CD14-positive monocyte (primary cell): ENCODE measurements around the gene RPL29. TPM values are rescaled to one million over a fixed set of nuclear protein-coding genes. Genes with fewer than 3 reads are reported as not detected.

Source experiments
- DNase-seq, 3 donors: peaks; one replicate each; pipeline ENCODE4 v3.0.0-alpha.2; 2011 to 2022
- H2AFZ ChIP-seq: 2 replicates; pipeline ENCODE4 v1.6.0; 2012; ENCODE audit warnings: mild to moderate bottlenecking, low read depth, low read length, inconsistent platforms; ENCODE audit not compliant: insufficient read depth, poor library complexity, severe bottlenecking
- H3K27ac ChIP-seq, 2 donors: 1 replicate in 1 of 2; 2 replicates in 1 of 2; pipeline ENCODE4 v1.5.1; 2012 to 2013; ENCODE audit warnings: low read length in 2 of 2, control low read depth in 1 of 2, inconsistent platforms in 1 of 2, low read depth in 1 of 2, mild to moderate bottlenecking in 1 of 2
- H3K27me3 ChIP-seq, 2 donors: one replicate each; pipeline versions ENCODE4 v1.6.0 to v1.6.1; 2011 to 2013; ENCODE audit warnings: low read length in 2 of 2; ENCODE audit not compliant: control insufficient read depth in 2 of 2, insufficient read depth in 2 of 2
- H3K36me3 ChIP-seq, 2 donors: replicated peaks in 1 of 2; 1 replicate in 1 of 2; 2 replicates in 1 of 2; pipeline versions ENCODE4 v1.5.1 to v1.6.1; 2012 to 2013; ENCODE audit warnings: low read length in 2 of 2, control low read depth in 1 of 2, inconsistent platforms in 1 of 2, mild to moderate bottlenecking in 1 of 2; ENCODE audit not compliant: insufficient read depth in 2 of 2, control insufficient read depth in 1 of 2
- H3K4me1 ChIP-seq, 2 donors: 1 replicate in 1 of 2; 2 replicates in 1 of 2; pipeline versions ENCODE4 v1.5.1 to v1.6.1; 2012 to 2013; ENCODE audit warnings: low read length in 2 of 2, control low read depth in 1 of 2, inconsistent platforms in 1 of 2, mild to moderate bottlenecking in 1 of 2, moderate library complexity in 1 of 2; ENCODE audit not compliant: insufficient read depth in 2 of 2, control insufficient read depth in 1 of 2
- H3K4me2 ChIP-seq: replicated peaks from 2 replicates; pipeline ENCODE3; 2012; ENCODE audit warnings: low read length, moderate library complexity, mild to moderate bottlenecking; ENCODE audit not compliant: poor library complexity, severe bottlenecking; ENCODE audit errors: extremely low read depth
- H3K4me3 ChIP-seq, 3 experiments: fragments of 200-600 bp in 1 of 3; sonication (generic) in 1 of 3; replicated peaks in 1 of 3; 1 replicate in 2 of 3; 2 replicates in 1 of 3; pipeline ENCODE4 v1.5.1; 2011 to 2013; ENCODE audit warnings: low read length in 3 of 3, mild to moderate bottlenecking in 3 of 3, control low read depth in 2 of 3, low read depth in 2 of 3, inconsistent platforms in 1 of 3, moderate library complexity in 1 of 3
- H3K79me2 ChIP-seq: 2 replicates; pipeline ENCODE4 v1.6.0; 2012; ENCODE audit warnings: mild to moderate bottlenecking, control low read depth, inconsistent platforms, low read length, moderate library complexity; ENCODE audit not compliant: insufficient read depth
- H3K9ac ChIP-seq: 2 replicates; pipeline ENCODE4 v1.6.0; 2017; ENCODE audit warnings: low read length, mild to moderate bottlenecking; ENCODE audit not compliant: insufficient read depth, poor library complexity, severe bottlenecking
- H3K9me3 ChIP-seq, 2 donors: replicated peaks in 1 of 2; 1 replicate in 1 of 2; 2 replicates in 1 of 2; pipeline versions ENCODE4 v1.5.1 to v1.6.1; 2012 to 2013; ENCODE audit warnings: low read length in 2 of 2, control low read depth in 1 of 2; ENCODE audit not compliant: control insufficient read depth in 1 of 2, insufficient read depth in 1 of 2
- H4K20me1 ChIP-seq: 2 replicates; pipeline ENCODE4 v1.6.0; 2012; ENCODE audit warnings: mild to moderate bottlenecking, low read length, control low read depth, moderate library complexity; ENCODE audit not compliant: insufficient read depth
- H3K27ac Mint-ChIP-seq, 7 donors: one replicate each; pipeline ENCODE4 v1.8.0; 2020; ENCODE audit warnings: mild to moderate bottlenecking in 7 of 7, mixed read lengths in 7 of 7, moderate library complexity in 6 of 7, inconsistent platforms in 2 of 7
- H3K27me3 Mint-ChIP-seq, 3 donors: one replicate each; pipeline ENCODE4 v1.8.0; 2021 to 2022; ENCODE audit warnings: low read depth in 3 of 3, mild to moderate bottlenecking in 3 of 3, mixed read lengths in 3 of 3, moderate library complexity in 3 of 3, inconsistent platforms in 1 of 3
- H3K36me3 Mint-ChIP-seq, 2 donors: one replicate each; pipeline ENCODE4 v1.8.0; 2020; ENCODE audit warnings: mixed read lengths in 2 of 2, inconsistent platforms in 1 of 2, mild to moderate bottlenecking in 1 of 2
- H3K4me1 Mint-ChIP-seq: one replicate; pipeline ENCODE4 v1.8.0; 2020; ENCODE audit warnings: mild to moderate bottlenecking, mixed read lengths
- H3K4me3 Mint-ChIP-seq, 2 donors: one replicate each; pipeline ENCODE4 v1.8.0; 2020; ENCODE audit warnings: mild to moderate bottlenecking in 2 of 2, mixed read lengths in 2 of 2, moderate library complexity in 1 of 2
- H3K9me3 Mint-ChIP-seq, 7 donors: one replicate each; pipeline ENCODE4 v1.8.0; 2020 to 2022; ENCODE audit warnings: mixed read lengths in 7 of 7, mild to moderate bottlenecking in 6 of 7, moderate library complexity in 6 of 7, inconsistent platforms in 2 of 7
- CTCF ChIP-seq: fragments of 200-600 bp; IDR thresholded peaks from one replicate; pipeline ENCODE4 v1.8.0; 2022; ENCODE audit warnings: antibody characterized with exemption, mild to moderate bottlenecking
- WGBS: methylation state at CpG from one replicate; pipeline ENCODE4 v1.1.5; 2013; ENCODE audit warnings: missing lambda C conversion rate; ENCODE audit not compliant: insufficient coverage; 5-methylcytosine and 5-hydroxymethylcytosine counted together
- intact Hi-C, 2 donors: fragments of 100-400 bp; cut with micrococcal nuclease; formaldehyde crosslinking; loops; one replicate each; pipeline versions ENCODE4 v1.15.0 to v1.15.1; 2023
- polyA plus RNA-seq, 3 donors: library from polyadenylated mRNA; depleted of rRNA in 1 of 3; unstranded in 2 of 3; stranded (reverse) in 1 of 3; fragments of 300-500 nt in 2 of 3; fragments of >200 nt in 1 of 3; fragmentation: Illumina TruSeq in 2 of 3; gene quantifications; 1 replicate in 2 of 3; 2 replicates in 1 of 3; pipeline ENCODE4 v1.2.3, GENCODE V29; 2012 to 2021

RPL29 gene
- polyA plus RNA-seq, 3 donors = 753 to 2,360 (median 856) TPM

- no peaks in the 10 kb centered on the region for H3K36me3 ChIP-seq
- no peaks in the 10 kb centered on the region for H4K20me1 ChIP-seq
- no peaks in the 10 kb centered on the region for H3K79me2 ChIP-seq
- H3K9me3 ChIP-seq = no peaks in the 10 kb centered on the region
- H3K27ac ChIP-seq = no peak overlapping the region
- intact Hi-C loops = no loop called here
- 74% methylated on average over 3 of the region's 9 CpGs for WGBS
- DNase-seq = no peak
- Mint-ChIP-seq H3K27me3 (peaks cover 32 to 61% (median 34%) of the 10 kb centered on the region in 3 donors), H3K27ac (no peak overlapping the region), H3K4me1 (peaks cover 11% of the 10 kb centered on the region), H3K4me3 (no peak overlapping the region), H3K9me3 (peaks cover 0 to 10% (median 0%) of the 10 kb centered on the region in 7 donors), H3K36me3 (peaks cover 0 to 6% of the 10 kb centered on the region in 2 donors)
- H3K9ac ChIP-seq = no peak overlapping the region
- peaks cover 12% of the 10 kb centered on the region in 2 donors for H3K4me1 ChIP-seq
- no peak overlapping the region for H3K4me2 ChIP-seq
- no peak overlapping the region for H2AFZ ChIP-seq
- no peak overlapping the region for H3K4me3 ChIP-seq
- H3K27me3 ChIP-seq = peaks cover 6 to 44% of the 10 kb centered on the region in 2 donors
- TF ChIP-seq CTCF = no peak
These were observed 33.8 kb downstream of the RPL29 start for GRCh38 chr3:51961602-51962569.

- Histone ChIP-seq H2AFZ (no peak overlapping the region), H4K20me1 (no peaks in the 10 kb centered on the region), H3K27ac (no peak overlapping the region), H3K36me3 (no peaks in the 10 kb centered on the region), H3K79me2 (no peaks in the 10 kb centered on the region), H3K9me3 (no peaks in the 10 kb centered on the region), H3K9ac (no peak overlapping the region), H3K4me3 (no peak overlapping the region), H3K4me2 (no peak overlapping the region), H3K4me1 (peaks cover 16 to 19% of the 10 kb centered on the region in 2 donors), H3K27me3 (peaks cover 2 to 41% of the 10 kb centered on the region in 2 donors)
- TF ChIP-seq CTCF = no peak
- Mint-ChIP-seq H3K27ac (no peak overlapping the region), H3K4me3 (no peak overlapping the region), H3K27me3 (peaks cover 28 to 60% (median 31%) of the 10 kb centered on the region in 3 donors), H3K9me3 (peaks cover 0 to 5% (median 0%) of the 10 kb centered on the region in 7 donors), H3K36me3 (peaks cover 0 to 6% of the 10 kb centered on the region in 2 donors), H3K4me1 (peaks cover 14% of the 10 kb centered on the region)
- intact Hi-C loops = no loop called here
- no peak for DNase-seq
- 94% methylated on average over 18 of the region's 18 CpGs for WGBS
These were observed 34.7 kb downstream of the RPL29 start for GRCh38 chr3:51961011-51961410.
